Neural crest cell (in vitro differentiated cells): ENCODE results near the gene DIP2C. TPM values are rescaled to one million over a fixed set of nuclear protein-coding genes. Genes with fewer than 3 reads are reported as not detected.
A peak's percentile ranks its signal among the peaks of the same experiment; 100 is the strongest.

Source experiments
- DNase-seq: peaks from one replicate; pipeline ENCODE4 v3.0.0; 2021; ENCODE audit warnings: low read depth, mixed read lengths, low spot score
- H3K27ac Mint-ChIP-seq: one replicate; pipeline ENCODE4 v1.8.0; 2021; ENCODE audit warnings: mild to moderate bottlenecking, mixed read lengths; ENCODE audit not compliant: unreplicated experiment
- H3K27me3 Mint-ChIP-seq: 2 replicates; pipeline ENCODE4 v1.8.0; 2021; ENCODE audit warnings: low read depth, mild to moderate bottlenecking, mixed read lengths
- H3K36me3 Mint-ChIP-seq: 2 replicates; pipeline ENCODE4 v1.8.0; 2021; ENCODE audit warnings: low read depth, mild to moderate bottlenecking, mixed read lengths
- H3K4me1 Mint-ChIP-seq: 2 replicates; pipeline ENCODE4 v1.8.0; 2021; ENCODE audit warnings: mixed read lengths
- H3K4me3 Mint-ChIP-seq: one replicate; pipeline ENCODE4 v1.8.0; 2021; ENCODE audit warnings: mild to moderate bottlenecking, mixed read lengths
- H3K9me3 Mint-ChIP-seq: 2 replicates; pipeline ENCODE4 v1.8.0; 2021; ENCODE audit warnings: mixed read lengths
- total RNA-seq: library from RNA; stranded (reverse); gene quantifications from 2 replicates; pipeline ENCODE4 v1.2.1, GENCODE V29; 2021
- TF ChIP-seq, protein P1 (sequence below): fragments of 200-600 bp; sonication (generic); conservative IDR thresholded peaks from 2 replicates; pipeline ENCODE4 v1.5.0; 2021; ENCODE audit warnings: antibody characterized with exemption, mild to moderate bottlenecking

DIP2C gene
- total RNA-seq, 1 donor from 2014 or later, result 21.7 TPM

DNA sequence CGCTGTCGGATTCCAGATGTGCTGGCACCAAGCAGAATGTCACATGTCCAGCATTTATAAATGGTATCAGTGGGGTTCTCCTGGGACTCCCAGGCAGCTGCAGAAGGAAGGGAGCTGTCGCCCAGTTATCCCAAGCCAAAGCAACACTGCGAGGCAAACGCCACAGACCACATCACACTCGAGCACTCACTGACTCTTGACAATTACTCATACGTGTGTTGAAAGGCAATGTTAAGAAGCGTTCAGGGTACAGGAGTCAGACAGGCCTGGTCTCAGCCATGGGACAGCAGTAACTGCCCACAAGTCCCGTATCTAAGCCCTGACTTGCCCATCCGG, 113.4 kb downstream of the DIP2C start:
- H3K9me3 Mint-ChIP-seq, result no peaks in the 10 kb centered on the region
- TF ChIP-seq, protein P1, sequence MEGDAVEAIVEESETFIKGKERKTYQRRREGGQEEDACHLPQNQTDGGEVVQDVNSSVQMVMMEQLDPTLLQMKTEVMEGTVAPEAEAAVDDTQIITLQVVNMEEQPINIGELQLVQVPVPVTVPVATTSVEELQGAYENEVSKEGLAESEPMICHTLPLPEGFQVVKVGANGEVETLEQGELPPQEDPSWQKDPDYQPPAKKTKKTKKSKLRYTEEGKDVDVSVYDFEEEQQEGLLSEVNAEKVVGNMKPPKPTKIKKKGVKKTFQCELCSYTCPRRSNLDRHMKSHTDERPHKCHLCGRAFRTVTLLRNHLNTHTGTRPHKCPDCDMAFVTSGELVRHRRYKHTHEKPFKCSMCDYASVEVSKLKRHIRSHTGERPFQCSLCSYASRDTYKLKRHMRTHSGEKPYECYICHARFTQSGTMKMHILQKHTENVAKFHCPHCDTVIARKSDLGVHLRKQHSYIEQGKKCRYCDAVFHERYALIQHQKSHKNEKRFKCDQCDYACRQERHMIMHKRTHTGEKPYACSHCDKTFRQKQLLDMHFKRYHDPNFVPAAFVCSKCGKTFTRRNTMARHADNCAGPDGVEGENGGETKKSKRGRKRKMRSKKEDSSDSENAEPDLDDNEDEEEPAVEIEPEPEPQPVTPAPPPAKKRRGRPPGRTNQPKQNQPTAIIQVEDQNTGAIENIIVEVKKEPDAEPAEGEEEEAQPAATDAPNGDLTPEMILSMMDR, result no peak
- H3K27me3 Mint-ChIP-seq, result no peaks in the 10 kb centered on the region
- no peak overlapping the region for H3K4me3 Mint-ChIP-seq
- DNase-seq, result no peak
- H3K36me3 Mint-ChIP-seq, result no peaks in the 10 kb centered on the region
- peak overlapping the region; percentile 12 for H3K27ac Mint-ChIP-seq
- peaks cover 38% of the 10 kb centered on the region for H3K4me1 Mint-ChIP-seq

- Mint-ChIP-seq H3K27ac (peak overlapping the region; percentile 12), H3K9me3 (no peaks in the 10 kb centered on the region), H3K36me3 (peaks cover under 1% of the 10 kb centered on the region), H3K27me3 (no peaks in the 10 kb centered on the region), H3K4me3 (no peak overlapping the region), H3K4me1 (peaks cover 34% of the 10 kb centered on the region)
- DNase-seq, result no peak
- TF ChIP-seq, protein P1, result no peak
These were observed 113.9 kb downstream of the DIP2C start for GRCh38 chr10:575402-576129.

DNA sequence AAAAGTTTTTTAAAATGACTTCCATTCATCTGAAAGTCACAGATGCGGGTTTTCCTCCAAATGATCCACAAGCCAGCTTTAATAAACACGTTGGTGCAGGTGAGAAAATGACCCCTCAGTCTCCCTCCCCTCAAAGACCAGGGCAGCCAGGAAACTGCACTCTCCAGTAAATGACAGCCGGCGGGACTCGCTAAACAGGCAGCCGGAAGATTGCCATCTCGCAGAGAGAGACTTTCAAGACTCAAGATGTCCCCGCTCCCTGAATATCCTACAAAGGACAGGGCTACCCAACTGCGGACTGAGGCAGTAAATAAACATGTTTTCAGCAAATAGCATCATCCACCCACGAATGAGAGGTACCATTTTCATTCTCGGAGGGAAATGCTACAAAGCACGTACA, 116.8 kb downstream of the DIP2C start:
- Mint-ChIP-seq H3K4me3 (no peak overlapping the region), H3K27me3 (no peaks in the 10 kb centered on the region), H3K4me1 (peaks cover 36% of the 10 kb centered on the region), H3K36me3 (peaks cover 11% of the 10 kb centered on the region), H3K27ac (no peak overlapping the region), H3K9me3 (no peaks in the 10 kb centered on the region)
- TF ChIP-seq, protein P1, result no peak
- no peak for DNase-seq

- Mint-ChIP-seq H3K27ac (no peak overlapping the region), H3K4me3 (no peak overlapping the region), H3K9me3 (no peaks in the 10 kb centered on the region), H3K4me1 (peaks cover 36% of the 10 kb centered on the region), H3K27me3 (no peaks in the 10 kb centered on the region), H3K36me3 (peaks cover 11% of the 10 kb centered on the region)
- DNase-seq, result no peak
- TF ChIP-seq, protein P1, result no peak
These were observed 117.6 kb downstream of the DIP2C start for GRCh38 chr10:571688-572451.

DNA sequence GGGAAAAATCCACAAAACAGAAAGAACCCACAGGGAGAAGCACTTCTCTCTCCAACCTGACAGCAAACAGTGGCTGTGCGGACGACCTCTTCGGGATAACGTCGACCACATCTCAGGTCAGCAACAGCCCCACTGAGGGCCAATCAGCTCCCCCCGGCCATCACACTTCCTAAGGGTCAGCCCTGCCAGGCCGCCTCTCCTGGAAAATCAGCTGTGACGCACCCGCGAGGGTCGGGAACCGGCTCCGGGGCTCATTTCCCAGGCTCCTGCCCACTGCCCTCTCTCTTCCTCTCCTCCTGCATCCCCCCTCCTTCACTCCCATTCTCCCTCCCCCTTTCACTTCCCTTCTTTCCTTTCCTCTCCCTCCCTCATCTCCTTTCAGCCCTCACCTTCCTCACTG, 118.3 kb downstream of the DIP2C start:
- Mint-ChIP-seq H3K27me3 (no peaks in the 10 kb centered on the region), H3K4me1 (peaks cover 38% of the 10 kb centered on the region), H3K9me3 (no peaks in the 10 kb centered on the region), H3K4me3 (no peak overlapping the region), H3K27ac (no peak overlapping the region), H3K36me3 (peaks cover 11% of the 10 kb centered on the region)
- no peak for DNase-seq
- TF ChIP-seq, protein P1, result no peak
